H1 (cell line): Measurements from ENCODE around the gene HMCN2. TPM values are rescaled to one million over a fixed set of nuclear protein-coding genes. Genes with fewer than 3 reads are reported as not detected.
"Not testable (repeated sequence)": the region's sequence is repeated elsewhere in the genome, so short reads cannot be mapped to it uniquely, and the experiment has no call there.

Source experiments
- CTCF ChIA-PET: fragments of 300-600 bp; sonication (Branson Sonifier 250); formaldehyde crosslinking; loops from one replicate; lab custom pipeline; 2021; ENCODE audit not compliant: partially characterized antibody; lab: Charles Lee
- POLR2A ChIA-PET: fragments of 300-600 bp; sonication (Branson Sonifier 250); formaldehyde crosslinking; loops from one replicate; lab custom pipeline; 2021; ENCODE audit warnings: inconsistent platforms; ENCODE audit not compliant: partially characterized antibody; lab: Charles Lee
- DNase-seq, 2 experiments: peaks; one replicate each; pipeline versions ENCODE4 v3.0.0 to v3.0.0-alpha.2; 2010 to 2022; ENCODE audit warnings: low spot score in 2 of 2, low read depth in 1 of 2, mixed read lengths in 1 of 2
- FAIRE-seq: peaks from 2 replicates; lab custom pipeline; 2011; peaks lifted over from hg19 to GRCh38; lab: Jason Lieb, UNC
- H2AFZ ChIP-seq: 2 replicates; pipeline ENCODE4 v1.8.1; 2012; ENCODE audit warnings: low read length, inconsistent platforms
- H2AK5ac ChIP-seq: 2 replicates; pipeline ENCODE4 v1.6.1; 2013; ENCODE audit warnings: low read depth, low read length
- H2BK120ac ChIP-seq: replicated peaks from 2 replicates; pipeline ENCODE3; 2013; ENCODE audit warnings: low read depth, low read length, inconsistent platforms
- H2BK12ac ChIP-seq: 2 replicates; pipeline ENCODE4 v1.6.1; 2013; ENCODE audit warnings: low read depth, low read length
- H2BK15ac ChIP-seq: 2 replicates; pipeline ENCODE4 v1.6.1; 2013; ENCODE audit warnings: low read length
- H2BK20ac ChIP-seq: 2 replicates; pipeline ENCODE4 v1.6.1; 2013; ENCODE audit warnings: low read length
- H2BK5ac ChIP-seq: 2 replicates; pipeline ENCODE4 v1.6.1; 2013; ENCODE audit warnings: low read depth, low read length
- H3K14ac ChIP-seq: 2 replicates; pipeline ENCODE4 v1.6.1; 2013; ENCODE audit warnings: inconsistent platforms; ENCODE audit not compliant: insufficient read length
- H3K18ac ChIP-seq: 2 replicates; pipeline ENCODE4 v1.6.1; 2013; ENCODE audit warnings: low read length; ENCODE audit errors: extremely low read depth
- H3K23ac ChIP-seq: 2 replicates; pipeline ENCODE4 v1.6.1; 2013; ENCODE audit warnings: inconsistent platforms; ENCODE audit not compliant: insufficient read length
- H3K23me2 ChIP-seq: 2 replicates; pipeline ENCODE4 v1.6.1; 2013; ENCODE audit warnings: low read depth, low read length
- H3K27ac ChIP-seq: 2 replicates; pipeline ENCODE4 v1.6.1; 2011; ENCODE audit warnings: low read depth, low read length, inconsistent platforms
- H3K27me3 ChIP-seq, 4 experiments: replicated peaks in 1 of 4; 1 replicate in 1 of 4; 2 replicates in 3 of 4; pipeline versions ENCODE4 v1.6.1 to v1.8.1; 2011 to 2013; ENCODE audit warnings: low read length in 3 of 4, mild to moderate bottlenecking in 3 of 4, inconsistent platforms in 2 of 4, mixed read lengths in 2 of 4, moderate library complexity in 1 of 4; ENCODE audit not compliant: control insufficient read depth in 3 of 4, insufficient read depth in 3 of 4; ENCODE audit errors: extremely low read depth in 1 of 4
- H3K36me3 ChIP-seq, 4 experiments: 2 replicates each; pipeline versions ENCODE4 v1.6.1 to v1.8.1; 2011 to 2013; ENCODE audit warnings: mild to moderate bottlenecking in 4 of 4, low read length in 3 of 4, moderate library complexity in 2 of 4, control low read depth in 1 of 4, inconsistent platforms in 1 of 4; ENCODE audit not compliant: insufficient read depth in 4 of 4, control insufficient read depth in 2 of 4
- H3K4ac ChIP-seq: replicated peaks from 2 replicates; pipeline ENCODE3; 2013; ENCODE audit warnings: low read length, low read depth, mixed read lengths, inconsistent platforms; ENCODE audit not compliant: insufficient read length
- H3K4me1 ChIP-seq, 4 experiments: replicated peaks in 1 of 4; 1 replicate in 1 of 4; 2 replicates in 3 of 4; pipeline versions ENCODE4 v1.6.1 to v1.8.1; 2011 to 2013; ENCODE audit warnings: low read length in 3 of 4, inconsistent platforms in 2 of 4, mixed read lengths in 1 of 4; ENCODE audit not compliant: insufficient read depth in 4 of 4, control insufficient read depth in 3 of 4
- H3K4me2 ChIP-seq, 2 experiments: 2 replicates each; pipeline versions ENCODE4 v1.6.1 to v1.8.1; 2011 to 2013; ENCODE audit warnings: low read depth in 2 of 2, low read length in 2 of 2, control low read depth in 1 of 2, inconsistent platforms in 1 of 2, mild to moderate bottlenecking in 1 of 2; ENCODE audit not compliant: insufficient read depth in 1 of 2
- H3K4me3 ChIP-seq, 4 experiments: fragments of 200-600, 300-600 bp in 1 of 4; sonication (generic), shearing (Covaris generic), sonication (Bioruptor Twin) in 1 of 4; 2 replicates each; pipeline versions ENCODE4 v1.5.1 to v1.8.1; 2011 to 2016; ENCODE audit warnings: low read length in 4 of 4, low read depth in 3 of 4, control low read depth in 2 of 4, inconsistent platforms in 2 of 4, mild to moderate bottlenecking in 2 of 4, mixed read lengths in 1 of 4, moderate library complexity in 1 of 4; ENCODE audit not compliant: insufficient read depth in 2 of 4; ENCODE audit errors: extremely low read depth in 1 of 4
- H3K56ac ChIP-seq: replicated peaks from 2 replicates; pipeline ENCODE3; 2013; ENCODE audit warnings: low read depth, mild to moderate bottlenecking, mixed read lengths, low read length, inconsistent platforms; ENCODE audit not compliant: insufficient read length
- H3K79me1 ChIP-seq: 2 replicates; pipeline ENCODE4 v1.6.1; 2013; ENCODE audit warnings: low read depth, low read length, control low read depth
- H3K79me2 ChIP-seq, 2 experiments: 2 replicates each; pipeline versions ENCODE4 v1.6.1 to v1.8.1; 2012 to 2013; ENCODE audit warnings: low read length in 2 of 2, mild to moderate bottlenecking in 2 of 2, inconsistent platforms in 1 of 2; ENCODE audit not compliant: insufficient read depth in 2 of 2, control insufficient read depth in 1 of 2
- H3K9ac ChIP-seq, 4 experiments: replicated peaks in 1 of 4; 1 replicate in 1 of 4; 2 replicates in 3 of 4; pipeline versions ENCODE4 v1.6.1 to v1.8.1; 2011 to 2013; ENCODE audit warnings: low read depth in 3 of 4, low read length in 3 of 4, control low read depth in 2 of 4, mild to moderate bottlenecking in 2 of 4, moderate library complexity in 2 of 4, inconsistent platforms in 1 of 4; ENCODE audit errors: extremely low read depth in 1 of 4
- H3K9me3 ChIP-seq, 2 experiments: 2 replicates each; pipeline versions ENCODE4 v1.6.1 to v1.8.1; 2012 to 2013; ENCODE audit warnings: mild to moderate bottlenecking in 2 of 2, moderate library complexity in 2 of 2, control low read depth in 1 of 2, inconsistent platforms in 1 of 2, low read depth in 1 of 2, low read length in 1 of 2, mixed read lengths in 1 of 2; ENCODE audit not compliant: insufficient read depth in 2 of 2
- H4K20me1 ChIP-seq, 2 experiments: replicated peaks in 1 of 2; 2 replicates each; pipeline versions ENCODE3 to v1.8.1; 2011 to 2013; ENCODE audit warnings: inconsistent platforms in 2 of 2, low read length in 2 of 2, mild to moderate bottlenecking in 1 of 2; ENCODE audit not compliant: insufficient read depth in 2 of 2, control insufficient read depth in 1 of 2
- H4K5ac ChIP-seq: 2 replicates; pipeline ENCODE4 v1.6.1; 2013; ENCODE audit warnings: low read length, low read depth, mixed read lengths, inconsistent platforms; ENCODE audit not compliant: insufficient read length
- H4K8ac ChIP-seq: 2 replicates; pipeline ENCODE4 v1.8.0; 2013; ENCODE audit warnings: mild to moderate bottlenecking, moderate library complexity, low read length, inconsistent platforms; ENCODE audit not compliant: insufficient read depth; ENCODE audit errors: extremely low read depth
- H4K91ac ChIP-seq: replicated peaks from 2 replicates; pipeline ENCODE3; 2013; ENCODE audit warnings: low read length, mixed read lengths, inconsistent platforms; ENCODE audit not compliant: insufficient read length
- WGBS, 2 experiments: shearing (Covaris generic) in 1 of 2; methylation state at CpG; one replicate each; pipeline versions ENCODE4 v1.1.6 to v1.1.7; 2013 to 2015; ENCODE audit warnings: low lambda C conversion rate in 2 of 2, mixed read lengths in 2 of 2, inconsistent platforms in 1 of 2, low coverage in 1 of 2, missing lambda C conversion rate in 1 of 2; ENCODE audit not compliant: insufficient replicate concordance in 2 of 2, insufficient coverage in 1 of 2, insufficient read length in 1 of 2; ENCODE audit errors: extremely low coverage in 1 of 2, missing lambda C conversion rate in 1 of 2; 5-methylcytosine and 5-hydroxymethylcytosine counted together
- polyA plus RNA-seq, 7 experiments: library from polyadenylated mRNA; depleted of rRNA in 3 of 7; stranded (reverse) in 5 of 7; unstranded in 2 of 7; fragments of >200 nt in 5 of 7; fragments of 200-250 nt in 2 of 7; gene quantifications; 1 replicate in 5 of 7; 2 replicates in 1 of 7; 4 replicates in 1 of 7; pipeline versions ENCODE4 v1.2.1 to v1.2.3, GENCODE V29; 2011 to 2013; ENCODE audit warnings: missing spikeins in 2 of 7, mixed read lengths in 2 of 7
- total RNA-seq: library from RNA; stranded (reverse); fragmentation: NEBNext Ultra II Directional; extraction: Animal tissue kit (Norgen Biotek cat#: 25700); gene quantifications from 2 replicates; pipeline ENCODE4 v1.2.1, GENCODE V29; 2021

HMCN2 gene
- total and polyA plus RNA-seq, 2 of the 8 experiments (the other 6 are each of a cell fraction or from before 2014, with no cell fraction given), result 5.0 to 9.1 TPM

- CTCF ChIA-PET, result interaction anchor here (0.6 to 1.3 kb wide), 3 partner anchors 35 to 1036 kb away, joined by 3 read pairs; no protein-coding TSS in a partner anchor
- WGBS, 2 experiments, result 90% methylated on average over 3 of the region's 3 CpGs; no CpG with 5 or more reads in 1 of the 2 experiments
- POLR2A ChIA-PET, result not testable (repeated sequence)
These were observed 136.2 kb downstream of the HMCN2 start for GRCh38 chr9:130401742-130402141.

More at GRCh38 chr9:130401742-130402141, 136.2 kb downstream of the HMCN2 start:
- H2AFZ ChIP-seq, H4K91ac ChIP-seq, H2BK120ac ChIP-seq, H3K9me3 ChIP-seq, FAIRE-seq, H3K23ac ChIP-seq, H3K23me2 ChIP-seq, H3K27me3 ChIP-seq, H3K56ac ChIP-seq, H3K4me2 ChIP-seq, H2BK5ac ChIP-seq, H3K36me3 ChIP-seq, H2BK15ac ChIP-seq, H2BK20ac ChIP-seq, H3K4me1 ChIP-seq, H2AK5ac ChIP-seq, DNase-seq, H3K79me2 ChIP-seq, H3K9ac ChIP-seq, H4K8ac ChIP-seq, H3K79me1 ChIP-seq, H3K27ac ChIP-seq, H3K18ac ChIP-seq, H2BK12ac ChIP-seq, H3K14ac ChIP-seq, H4K20me1 ChIP-seq, H3K4ac ChIP-seq, H3K4me3 ChIP-seq, H4K5ac ChIP-seq: not testable (repeated sequence)
